Suprapubic skin (tissue), 4 donors: ENCODE data around the gene UQCRC1. TPM values are rescaled to one million over a fixed set of nuclear protein-coding genes. Genes with fewer than 3 reads are reported as not detected.

ENCODE experiments used
- DNase-seq, 2 donors: peaks; one replicate each; pipeline ENCODE4 v3.0.0-alpha.2; 2019; ENCODE audit warnings: low spot score in 2 of 2
- H3K27ac ChIP-seq: fragments of 200-600 bp; sonication (generic); one replicate; pipeline ENCODE4 v1.5.1; 2019
- H3K27me3 ChIP-seq: fragments of 200-600 bp; sonication (generic); one replicate; pipeline ENCODE4 v1.5.1; 2019
- H3K36me3 ChIP-seq: fragments of 200-600 bp; sonication (generic); one replicate; pipeline ENCODE4 v1.5.1; 2019
- H3K4me1 ChIP-seq: fragments of 200-600 bp; sonication (generic); one replicate; pipeline ENCODE4 v1.5.1; 2019
- H3K4me3 ChIP-seq: fragments of 200-600 bp; sonication (generic); one replicate; pipeline ENCODE4 v1.5.1; 2019; ENCODE audit warnings: mild to moderate bottlenecking
- H3K9me3 ChIP-seq: fragments of 200-600 bp; sonication (generic); one replicate; pipeline ENCODE4 v1.5.1; 2019
- EP300 ChIP-seq: sonication (generic); formaldehyde crosslinking; IDR thresholded peaks from one replicate; pipeline ENCODE4 v1.6.1; 2017; ENCODE audit warnings: antibody characterized with exemption
- POLR2A ChIP-seq, 2 donors: fragments of 450-650 bp; IDR thresholded peaks; one replicate each; pipeline ENCODE4 v1.6.1; 2017; ENCODE audit warnings: antibody characterized with exemption in 2 of 2, mild to moderate bottlenecking in 2 of 2, moderate library complexity in 2 of 2
- POLR2AphosphoS5 ChIP-seq, 3 donors: sonication (generic); formaldehyde crosslinking; IDR thresholded peaks; one replicate each; pipeline ENCODE4 v1.6.1; 2017; ENCODE audit warnings: antibody characterized with exemption in 3 of 3
- WGBS: methylation state at CpG from one replicate; pipeline ENCODE4 v1.1.5; 2018; 5-methylcytosine and 5-hydroxymethylcytosine counted together
- total RNA-seq, 4 donors: library from RNA; depleted of rRNA; stranded (reverse); fragments of >200 nt; gene quantifications; one replicate each; pipeline ENCODE4 v1.1.0, GENCODE V29; 2016
- TF ChIP-seq, protein P1 (sequence below), 2 donors: fragments of 200-600 bp in 1 of 2; fragments of 450-650 bp in 1 of 2; sonication (generic) in 1 of 2; IDR thresholded peaks; one replicate each; pipeline ENCODE4 v1.5.1; 2016 to 2019; ENCODE audit warnings: antibody characterized with exemption in 2 of 2, mild to moderate bottlenecking in 1 of 2, moderate library complexity in 1 of 2

Gene UQCRC1
- total RNA-seq, 4 donors from 2014 or later, result 294 to 337 (median 319) TPM

DNA sequence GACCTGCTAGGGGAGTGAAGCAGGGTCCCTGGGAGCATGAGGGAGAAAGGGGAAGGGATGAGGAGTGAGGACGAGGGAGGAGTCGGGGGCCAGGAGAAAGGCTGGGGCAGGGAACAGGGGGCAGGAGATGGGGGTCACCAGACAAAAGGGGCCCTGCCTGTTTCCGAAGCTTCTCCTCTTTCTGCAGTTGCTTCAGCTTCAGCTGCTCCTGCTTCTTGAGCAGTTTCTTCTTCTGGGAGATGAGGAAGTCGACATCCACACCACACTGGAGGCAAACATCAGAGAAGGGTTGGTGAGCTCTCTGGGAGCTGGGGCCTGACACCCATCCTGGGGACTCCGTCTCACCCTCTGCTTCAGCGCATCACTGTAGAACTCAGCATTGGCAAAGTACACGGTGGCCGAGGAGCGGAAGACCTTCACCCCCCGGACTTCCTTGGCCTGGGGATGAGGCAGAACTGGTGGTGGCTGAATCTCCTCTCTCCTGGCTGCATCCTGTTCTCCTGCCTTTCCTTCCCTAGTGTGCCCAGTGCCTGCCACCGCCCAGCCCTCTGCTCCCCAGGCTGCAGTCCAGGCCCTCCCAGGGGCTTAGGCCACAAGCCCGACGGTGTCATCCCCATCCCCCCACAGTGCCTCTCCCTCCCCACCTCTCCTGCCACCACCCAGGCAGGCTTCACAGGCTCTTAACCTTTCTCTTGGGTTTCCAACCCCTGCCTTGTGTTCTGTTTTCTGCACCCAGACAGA, 19.0 kb upstream of the UQCRC1 start:
- WGBS, result 88% methylated on average over 13 of the region's 13 CpGs
- Histone ChIP-seq H3K27ac (no peak overlapping the region), H3K4me3 (no peak overlapping the region), H3K4me1 (no peaks in the 10 kb centered on the region), H3K36me3 (peaks cover 80% of the 10 kb centered on the region), H3K27me3 (no peaks in the 10 kb centered on the region), H3K9me3 (no peaks in the 10 kb centered on the region)
- TF ChIP-seq, protein P1, sequence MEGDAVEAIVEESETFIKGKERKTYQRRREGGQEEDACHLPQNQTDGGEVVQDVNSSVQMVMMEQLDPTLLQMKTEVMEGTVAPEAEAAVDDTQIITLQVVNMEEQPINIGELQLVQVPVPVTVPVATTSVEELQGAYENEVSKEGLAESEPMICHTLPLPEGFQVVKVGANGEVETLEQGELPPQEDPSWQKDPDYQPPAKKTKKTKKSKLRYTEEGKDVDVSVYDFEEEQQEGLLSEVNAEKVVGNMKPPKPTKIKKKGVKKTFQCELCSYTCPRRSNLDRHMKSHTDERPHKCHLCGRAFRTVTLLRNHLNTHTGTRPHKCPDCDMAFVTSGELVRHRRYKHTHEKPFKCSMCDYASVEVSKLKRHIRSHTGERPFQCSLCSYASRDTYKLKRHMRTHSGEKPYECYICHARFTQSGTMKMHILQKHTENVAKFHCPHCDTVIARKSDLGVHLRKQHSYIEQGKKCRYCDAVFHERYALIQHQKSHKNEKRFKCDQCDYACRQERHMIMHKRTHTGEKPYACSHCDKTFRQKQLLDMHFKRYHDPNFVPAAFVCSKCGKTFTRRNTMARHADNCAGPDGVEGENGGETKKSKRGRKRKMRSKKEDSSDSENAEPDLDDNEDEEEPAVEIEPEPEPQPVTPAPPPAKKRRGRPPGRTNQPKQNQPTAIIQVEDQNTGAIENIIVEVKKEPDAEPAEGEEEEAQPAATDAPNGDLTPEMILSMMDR (IDR thresholded peaks at IDR 0.05), result no peak
- TF ChIP-seq POLR2A (IDR thresholded peaks at IDR 0.05) (no peak), POLR2AphosphoS5 (IDR thresholded peaks at IDR 0.05) (no peak), EP300 (no peak)
- DNase-seq, result no peak

DNA sequence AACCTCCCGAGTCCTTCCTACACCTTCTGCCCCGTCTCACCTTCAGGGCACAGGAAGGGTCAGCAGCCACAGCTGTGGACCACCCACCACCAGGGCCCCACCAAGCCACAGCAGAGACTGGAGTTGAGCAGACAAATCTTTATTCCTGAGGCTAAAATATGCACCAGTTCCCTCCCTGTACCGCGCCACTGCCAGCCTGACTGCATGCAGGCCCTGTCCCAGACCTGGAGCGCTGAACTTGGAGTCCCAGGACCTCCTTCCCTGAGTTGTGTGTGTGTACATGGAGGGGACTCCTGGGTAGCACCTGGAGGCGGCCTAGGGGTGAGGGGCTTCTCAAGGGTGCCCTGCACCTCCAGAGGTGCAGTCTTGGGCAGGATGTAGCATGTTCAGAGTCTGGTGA, 16.2 kb upstream of the UQCRC1 start:
- WGBS, result 93% methylated on average over 3 of the region's 6 CpGs
- TF ChIP-seq EP300, result no peak
- TF ChIP-seq, protein P1 (IDR thresholded peaks at IDR 0.05), result no peak
- TF ChIP-seq POLR2A (IDR thresholded peaks at IDR 0.05), result no peak
- no peak for TF ChIP-seq POLR2AphosphoS5 (IDR thresholded peaks at IDR 0.05)
- Histone ChIP-seq H3K9me3 (no peaks in the 10 kb centered on the region), H3K27ac (no peak overlapping the region), H3K4me3 (no peak overlapping the region), H3K36me3 (peaks cover 53% of the 10 kb centered on the region), H3K4me1 (no peaks in the 10 kb centered on the region), H3K27me3 (no peaks in the 10 kb centered on the region)
- no peak for DNase-seq

DNA sequence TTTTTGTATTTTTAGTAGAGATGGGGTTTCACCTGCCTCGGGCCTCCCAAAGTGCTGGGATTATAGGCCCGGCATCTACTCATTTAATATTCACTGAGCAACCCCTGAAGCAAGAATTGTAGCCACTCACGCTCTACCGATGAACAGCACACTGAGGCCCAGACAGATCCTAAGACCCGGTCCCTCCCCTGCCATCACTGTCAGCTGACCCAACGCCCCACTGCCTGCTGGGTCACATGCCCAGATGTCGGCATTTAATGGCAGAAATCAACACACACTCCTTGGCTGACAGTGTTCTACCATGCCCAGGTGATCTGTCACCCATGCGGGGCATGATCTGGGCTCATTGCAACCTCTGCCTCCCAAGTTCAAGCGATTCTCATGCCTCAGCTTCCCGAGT, 15.3 kb upstream of the UQCRC1 start:
- H3K36me3 ChIP-seq, result peaks cover 45% of the 10 kb centered on the region
- H3K4me3 ChIP-seq, result no peak overlapping the region
- DNase-seq, result no peak
- no peaks in the 10 kb centered on the region for H3K27me3 ChIP-seq
- no peak overlapping the region for H3K27ac ChIP-seq
- WGBS, result 88% methylated on average over 10 of the region's 10 CpGs
- H3K9me3 ChIP-seq, result no peaks in the 10 kb centered on the region
- TF ChIP-seq EP300 (no peak), POLR2A (IDR thresholded peaks at IDR 0.05) (no peak), POLR2AphosphoS5 (IDR thresholded peaks at IDR 0.05) (no peak)
- TF ChIP-seq, protein P1 (IDR thresholded peaks at IDR 0.05), result no peak
- no peaks in the 10 kb centered on the region for H3K4me1 ChIP-seq

- Histone ChIP-seq H3K36me3 (peaks cover 38% of the 10 kb centered on the region), H3K4me1 (no peaks in the 10 kb centered on the region), H3K4me3 (no peak overlapping the region), H3K27me3 (no peaks in the 10 kb centered on the region), H3K9me3 (no peaks in the 10 kb centered on the region), H3K27ac (no peak overlapping the region)
- no peak for DNase-seq
- no peak for TF ChIP-seq EP300
- no peak for TF ChIP-seq POLR2A (IDR thresholded peaks at IDR 0.05)
- TF ChIP-seq, protein P1 (IDR thresholded peaks at IDR 0.05), result no peak
- no peak for TF ChIP-seq POLR2AphosphoS5 (IDR thresholded peaks at IDR 0.05)
- 72% methylated on average over 6 of the region's 6 CpGs for WGBS
Observed at GRCh38 chr3:48623851-48624547, 14.6 kb upstream of the UQCRC1 start.

GRCh38 chr3:48621461-48621869, 12.0 kb upstream of the UQCRC1 start, which contains the start of gene TMEM89:
Gene TMEM89 (minus strand): TSS chr3:48621769. CDS start chr3:48621756, 13 bp downstream.
- TF ChIP-seq POLR2AphosphoS5 (IDR thresholded peaks at IDR 0.05), result no peak
- TF ChIP-seq, protein P1 (IDR thresholded peaks at IDR 0.05), result no peak
- no peak for TF ChIP-seq POLR2A (IDR thresholded peaks at IDR 0.05)
- no peak for TF ChIP-seq EP300
- 86% methylated on average over 3 of the region's 19 CpGs for WGBS
- H3K27ac ChIP-seq, result no peak within 1 kb of the TSS
- peaks cover 9% of the 10 kb centered on the region for H3K9me3 ChIP-seq
- no peak for DNase-seq
- no peaks in the 10 kb centered on the region for H3K4me1 ChIP-seq
- H3K27me3 ChIP-seq, result no peaks in the 10 kb centered on the region
- peaks cover 14% of the 10 kb centered on the region for H3K36me3 ChIP-seq
- no peak within 1 kb of the TSS for H3K4me3 ChIP-seq
